WTC11 (cell line): Measurements from ENCODE around the gene TRIM2.

Experiments
- CREM ChIP-seq: sonication (generic); formaldehyde crosslinking; IDR thresholded peaks from 2 replicates; pipeline ENCODE4 v1.8.1; 2022; ENCODE audit warnings: mild to moderate bottlenecking, missing genetic modification reagents, moderate library complexity
- ESRRA ChIP-seq: sonication (generic); formaldehyde crosslinking; IDR thresholded peaks from 2 replicates; pipeline ENCODE4 v1.8.1; 2022; ENCODE audit warnings: mild to moderate bottlenecking, missing genetic modification reagents, borderline replicate concordance
- FOXJ3 ChIP-seq: sonication (generic); formaldehyde crosslinking; IDR thresholded peaks from 2 replicates; pipeline ENCODE4 v1.9.0; 2021; ENCODE audit warnings: missing genetic modification reagents, mild to moderate bottlenecking, borderline replicate concordance
- JUN ChIP-seq: sonication (generic); formaldehyde crosslinking; IDR thresholded peaks from 2 replicates; pipeline ENCODE4 v1.8.0; 2023; ENCODE audit warnings: mild to moderate bottlenecking, missing genetic modification reagents
- OVOL2 ChIP-seq: fragments of 250-450 bp; sonication (Bioruptor Pico); IDR thresholded peaks from 2 replicates; pipeline ENCODE4 v1.9.0; 2021; ENCODE audit warnings: mild to moderate bottlenecking, borderline replicate concordance
- TF ChIP-seq, protein P1 (sequence below): fragments of 200-600 bp; IDR thresholded peaks from 2 replicates; pipeline ENCODE4 v1.8.0; 2022; ENCODE audit warnings: antibody characterized with exemption
- TF ChIP-seq, protein P2 (sequence below): sonication (generic); formaldehyde crosslinking; IDR thresholded peaks from 2 replicates; pipeline ENCODE4 v1.8.1; 2023; ENCODE audit warnings: mild to moderate bottlenecking, missing genetic modification reagents, moderate library complexity
- TF ChIP-seq, protein P3 (sequence below): sonication (generic); formaldehyde crosslinking; IDR thresholded peaks from 2 replicates; pipeline ENCODE4 v1.8.1; 2023; ENCODE audit warnings: mild to moderate bottlenecking, moderate library complexity, missing genetic modification reagents
- TF ChIP-seq, protein P4 (sequence below): sonication (generic); formaldehyde crosslinking; IDR thresholded peaks from 2 replicates; pipeline ENCODE4 v1.8.0; 2022; ENCODE audit warnings: mild to moderate bottlenecking, missing genetic modification reagents
- TF ChIP-seq, protein P5 (sequence below): sonication (generic); formaldehyde crosslinking; IDR thresholded peaks from 2 replicates; pipeline ENCODE4 v1.8.1; 2023; ENCODE audit warnings: mild to moderate bottlenecking, missing genetic modification reagents
- TF ChIP-seq, protein P6 (sequence below): sonication (generic); formaldehyde crosslinking; IDR thresholded peaks from 2 replicates; pipeline ENCODE4 v1.8.0; 2022; ENCODE audit warnings: mild to moderate bottlenecking, missing genetic modification reagents

DNA sequence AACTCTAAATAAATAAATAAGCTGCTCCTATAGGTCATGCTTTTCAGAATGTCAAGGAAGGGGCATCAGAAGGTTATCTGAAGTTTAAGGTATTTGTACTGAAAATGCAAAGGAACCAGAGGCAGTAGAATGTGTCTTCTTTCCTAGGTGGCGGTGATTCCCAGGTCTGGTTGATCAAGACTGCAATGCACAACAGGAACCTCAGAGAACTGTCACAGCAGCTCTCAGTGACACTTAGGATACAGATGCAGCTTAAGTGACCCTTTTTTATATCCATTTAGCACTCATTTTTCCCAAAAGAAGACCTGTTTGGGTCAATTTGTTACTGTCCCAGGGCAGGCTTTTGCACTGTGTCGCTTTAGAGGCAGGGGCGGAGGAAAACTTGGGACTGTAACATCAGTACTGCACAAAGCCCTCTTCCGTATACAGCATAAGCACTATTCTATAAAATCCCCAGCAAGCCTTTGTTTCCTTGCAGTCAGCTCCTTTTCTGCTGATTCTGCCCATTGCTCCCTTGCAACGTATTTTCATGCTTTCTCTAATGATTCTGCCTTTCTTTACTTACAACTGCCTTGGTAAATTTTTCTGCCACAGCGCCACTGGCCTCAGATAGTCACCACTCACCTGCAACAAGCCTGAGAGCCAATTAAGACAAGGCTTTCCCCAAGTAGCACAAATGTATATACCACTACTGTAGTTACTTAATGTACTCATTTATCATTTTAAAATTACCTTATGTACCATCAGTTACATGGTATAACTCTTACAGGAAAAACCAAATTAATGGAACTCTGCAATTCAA, 138.7 kb downstream of the TRIM2 start:
- TF ChIP-seq, protein P1, sequence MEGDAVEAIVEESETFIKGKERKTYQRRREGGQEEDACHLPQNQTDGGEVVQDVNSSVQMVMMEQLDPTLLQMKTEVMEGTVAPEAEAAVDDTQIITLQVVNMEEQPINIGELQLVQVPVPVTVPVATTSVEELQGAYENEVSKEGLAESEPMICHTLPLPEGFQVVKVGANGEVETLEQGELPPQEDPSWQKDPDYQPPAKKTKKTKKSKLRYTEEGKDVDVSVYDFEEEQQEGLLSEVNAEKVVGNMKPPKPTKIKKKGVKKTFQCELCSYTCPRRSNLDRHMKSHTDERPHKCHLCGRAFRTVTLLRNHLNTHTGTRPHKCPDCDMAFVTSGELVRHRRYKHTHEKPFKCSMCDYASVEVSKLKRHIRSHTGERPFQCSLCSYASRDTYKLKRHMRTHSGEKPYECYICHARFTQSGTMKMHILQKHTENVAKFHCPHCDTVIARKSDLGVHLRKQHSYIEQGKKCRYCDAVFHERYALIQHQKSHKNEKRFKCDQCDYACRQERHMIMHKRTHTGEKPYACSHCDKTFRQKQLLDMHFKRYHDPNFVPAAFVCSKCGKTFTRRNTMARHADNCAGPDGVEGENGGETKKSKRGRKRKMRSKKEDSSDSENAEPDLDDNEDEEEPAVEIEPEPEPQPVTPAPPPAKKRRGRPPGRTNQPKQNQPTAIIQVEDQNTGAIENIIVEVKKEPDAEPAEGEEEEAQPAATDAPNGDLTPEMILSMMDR = no peak
- no peak for TF ChIP-seq CREM
- no peak for TF ChIP-seq JUN (CRISPR knock-in tag)
- TF ChIP-seq, protein P2, sequence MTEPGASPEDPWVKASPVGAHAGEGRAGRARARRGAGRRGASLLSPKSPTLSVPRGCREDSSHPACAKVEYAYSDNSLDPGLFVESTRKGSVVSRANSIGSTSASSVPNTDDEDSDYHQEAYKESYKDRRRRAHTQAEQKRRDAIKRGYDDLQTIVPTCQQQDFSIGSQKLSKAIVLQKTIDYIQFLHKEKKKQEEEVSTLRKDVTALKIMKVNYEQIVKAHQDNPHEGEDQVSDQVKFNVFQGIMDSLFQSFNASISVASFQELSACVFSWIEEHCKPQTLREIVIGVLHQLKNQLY (CRISPR knock-in tag) = no peak
- TF ChIP-seq, protein P3, sequence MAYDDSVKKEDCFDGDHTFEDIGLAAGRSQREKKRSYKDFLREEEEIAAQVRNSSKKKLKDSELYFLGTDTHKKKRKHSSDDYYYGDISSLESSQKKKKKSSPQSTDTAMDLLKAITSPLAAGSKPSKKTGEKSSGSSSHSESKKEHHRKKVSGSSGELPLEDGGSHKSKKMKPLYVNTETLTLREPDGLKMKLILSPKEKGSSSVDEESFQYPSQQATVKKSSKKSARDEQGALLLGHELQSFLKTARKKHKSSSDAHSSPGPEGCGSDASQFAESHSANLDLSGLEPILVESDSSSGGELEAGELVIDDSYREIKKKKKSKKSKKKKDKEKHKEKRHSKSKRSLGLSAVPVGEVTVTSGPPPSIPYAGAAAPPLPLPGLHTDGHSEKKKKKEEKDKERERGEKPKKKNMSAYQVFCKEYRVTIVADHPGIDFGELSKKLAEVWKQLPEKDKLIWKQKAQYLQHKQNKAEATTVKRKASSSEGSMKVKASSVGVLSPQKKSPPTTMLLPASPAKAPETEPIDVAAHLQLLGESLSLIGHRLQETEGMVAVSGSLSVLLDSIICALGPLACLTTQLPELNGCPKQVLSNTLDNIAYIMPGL = no peak
- TF ChIP-seq FOXJ3 (CRISPR knock-in tag) = no peak
- TF ChIP-seq, protein P4, sequence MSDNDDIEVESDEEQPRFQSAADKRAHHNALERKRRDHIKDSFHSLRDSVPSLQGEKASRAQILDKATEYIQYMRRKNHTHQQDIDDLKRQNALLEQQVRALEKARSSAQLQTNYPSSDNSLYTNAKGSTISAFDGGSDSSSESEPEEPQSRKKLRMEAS = no peak
- TF ChIP-seq, protein P5, sequence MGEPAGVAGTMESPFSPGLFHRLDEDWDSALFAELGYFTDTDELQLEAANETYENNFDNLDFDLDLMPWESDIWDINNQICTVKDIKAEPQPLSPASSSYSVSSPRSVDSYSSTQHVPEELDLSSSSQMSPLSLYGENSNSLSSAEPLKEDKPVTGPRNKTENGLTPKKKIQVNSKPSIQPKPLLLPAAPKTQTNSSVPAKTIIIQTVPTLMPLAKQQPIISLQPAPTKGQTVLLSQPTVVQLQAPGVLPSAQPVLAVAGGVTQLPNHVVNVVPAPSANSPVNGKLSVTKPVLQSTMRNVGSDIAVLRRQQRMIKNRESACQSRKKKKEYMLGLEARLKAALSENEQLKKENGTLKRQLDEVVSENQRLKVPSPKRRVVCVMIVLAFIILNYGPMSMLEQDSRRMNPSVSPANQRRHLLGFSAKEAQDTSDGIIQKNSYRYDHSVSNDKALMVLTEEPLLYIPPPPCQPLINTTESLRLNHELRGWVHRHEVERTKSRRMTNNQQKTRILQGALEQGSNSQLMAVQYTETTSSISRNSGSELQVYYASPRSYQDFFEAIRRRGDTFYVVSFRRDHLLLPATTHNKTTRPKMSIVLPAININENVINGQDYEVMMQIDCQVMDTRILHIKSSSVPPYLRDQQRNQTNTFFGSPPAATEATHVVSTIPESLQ = no peak
- TF ChIP-seq OVOL2 = no peak
- no peak for TF ChIP-seq ESRRA (CRISPR knock-in tag)
- TF ChIP-seq, protein P6, sequence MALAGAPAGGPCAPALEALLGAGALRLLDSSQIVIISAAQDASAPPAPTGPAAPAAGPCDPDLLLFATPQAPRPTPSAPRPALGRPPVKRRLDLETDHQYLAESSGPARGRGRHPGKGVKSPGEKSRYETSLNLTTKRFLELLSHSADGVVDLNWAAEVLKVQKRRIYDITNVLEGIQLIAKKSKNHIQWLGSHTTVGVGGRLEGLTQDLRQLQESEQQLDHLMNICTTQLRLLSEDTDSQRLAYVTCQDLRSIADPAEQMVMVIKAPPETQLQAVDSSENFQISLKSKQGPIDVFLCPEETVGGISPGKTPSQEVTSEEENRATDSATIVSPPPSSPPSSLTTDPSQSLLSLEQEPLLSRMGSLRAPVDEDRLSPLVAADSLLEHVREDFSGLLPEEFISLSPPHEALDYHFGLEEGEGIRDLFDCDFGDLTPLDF (CRISPR knock-in tag) = no peak
